HEK293T (cell line): ENCODE results near the gene ITPRID1.

Experiments
- CTCF ChIA-PET: fragments of 350-600 bp; formaldehyde crosslinking; extraction: SDS; loops from one replicate; lab custom pipeline; 2021; ENCODE audit warnings: antibody characterized with exemption, inconsistent platforms; lab: Yijun Ruan, JAX
- POLR2A ChIA-PET: fragments of 350-600 bp; formaldehyde crosslinking; extraction: SDS; loops from one replicate; lab custom pipeline; 2020; ENCODE audit warnings: antibody characterized with exemption, inconsistent platforms; lab: Yijun Ruan, JAX
- DNase-seq: peaks from one replicate; pipeline ENCODE4 v3.0.0; 2012; ENCODE audit warnings: mixed read lengths; ENCODE audit errors: extremely low spot score
- ARNT ChIP-seq: fragments of 450-650 bp; IDR thresholded peaks from 2 replicates; pipeline ENCODE4 v1.6.1; 2017; ENCODE audit warnings: mild to moderate bottlenecking
- BHLHE40 ChIP-seq: fragments of 450-650 bp; IDR thresholded peaks from 2 replicates; pipeline ENCODE4 v1.6.1; 2016; ENCODE audit warnings: mild to moderate bottlenecking, moderate library complexity, borderline replicate concordance
- CTBP1 ChIP-seq: fragments of 450-650 bp; IDR thresholded peaks from 2 replicates; pipeline ENCODE4 v1.6.1; 2016; ENCODE audit warnings: borderline replicate concordance
- ELF4 ChIP-seq: fragments of 450-650 bp; IDR thresholded peaks from 2 replicates; pipeline ENCODE4 v1.6.1; 2017; ENCODE audit warnings: antibody characterized with exemption
- FOXA1 ChIP-seq: fragments of 450-650 bp; IDR thresholded peaks from 2 replicates; pipeline ENCODE4 v1.6.1; 2016; ENCODE audit warnings: mild to moderate bottlenecking
- FOXK2 ChIP-seq: fragments of 450-650 bp; IDR thresholded peaks from 2 replicates; pipeline ENCODE4 v1.6.1; 2016; ENCODE audit warnings: mild to moderate bottlenecking
- FOXM1 ChIP-seq: fragments of 450-650 bp; IDR thresholded peaks from 2 replicates; pipeline ENCODE4 v1.6.1; 2017; ENCODE audit warnings: mild to moderate bottlenecking, borderline replicate concordance
- HDGF ChIP-seq: fragments of 450-650 bp; IDR thresholded peaks from 2 replicates; pipeline ENCODE4 v1.6.1; 2017; ENCODE audit warnings: antibody characterized with exemption, borderline replicate concordance
- L3MBTL2 ChIP-seq: fragments of 450-650 bp; conservative IDR thresholded peaks from 2 replicates; pipeline ENCODE4 v1.6.1; 2016; ENCODE audit warnings: mild to moderate bottlenecking
- LEF1 ChIP-seq: fragments of 450-650 bp; IDR thresholded peaks from 2 replicates; pipeline ENCODE4 v1.6.1; 2017; ENCODE audit warnings: mild to moderate bottlenecking, borderline replicate concordance
- NFRKB ChIP-seq: fragments of 450-650 bp; IDR thresholded peaks from 2 replicates; pipeline ENCODE4 v1.6.1; 2016; ENCODE audit warnings: mild to moderate bottlenecking, moderate library complexity
- PKNOX1 ChIP-seq: fragments of 450-650 bp; IDR thresholded peaks from 2 replicates; pipeline ENCODE4 v1.6.1; 2016
- SP1 ChIP-seq: fragments of 450-650 bp; IDR thresholded peaks from 2 replicates; pipeline ENCODE4 v1.6.1; 2017
- SUZ12 ChIP-seq: fragments of 450-650 bp; IDR thresholded peaks from 2 replicates; pipeline ENCODE4 v1.6.1; 2016; ENCODE audit warnings: mild to moderate bottlenecking
- TARDBP ChIP-seq: fragments of 450-650 bp; IDR thresholded peaks from 2 replicates; pipeline ENCODE4 v1.6.1; 2016
- ZNF384 ChIP-seq: fragments of 450-650 bp; IDR thresholded peaks from 2 replicates; pipeline ENCODE4 v1.6.1; 2016

The ITPRID1 gene

GRCh38 chr7:31508823-31509222 lies 5.1 kb upstream of the ITPRID1 start:
- no peak for TF ChIP-seq SP1
- no peak for TF ChIP-seq ARNT
- no peak for TF ChIP-seq FOXA1
- no peak for TF ChIP-seq HDGF
- TF ChIP-seq ELF4, result no peak
- TF ChIP-seq BHLHE40, result no peak
- no peak for TF ChIP-seq PKNOX1
- no peak for TF ChIP-seq FOXM1
- TF ChIP-seq ZNF384, result no peak
- TF ChIP-seq CTBP1, result no peak
- TF ChIP-seq FOXK2, result no peak
- no peak for TF ChIP-seq TARDBP
- no peak for TF ChIP-seq NFRKB
- no peak for TF ChIP-seq LEF1
- no peak for TF ChIP-seq SUZ12
- TF ChIP-seq L3MBTL2, result no peak
- DNase-seq, result no peak
- ChIA-PET POLR2A (no interaction called here), CTCF (no interaction called here)

- ChIA-PET POLR2A (no interaction called here), CTCF (no interaction called here)
- TF ChIP-seq SP1, result no peak
- no peak for TF ChIP-seq NFRKB
- no peak for TF ChIP-seq PKNOX1
- no peak for TF ChIP-seq BHLHE40
- no peak for TF ChIP-seq FOXA1
- no peak for TF ChIP-seq CTBP1
- TF ChIP-seq LEF1, result no peak
- no peak for TF ChIP-seq ELF4
- no peak for TF ChIP-seq FOXM1
- TF ChIP-seq SUZ12, result no peak
- TF ChIP-seq ZNF384, result no peak
- no peak for TF ChIP-seq ARNT
- TF ChIP-seq FOXK2, result no peak
- DNase-seq, result no peak
Observed at GRCh38 chr7:31512166-31512565, 1.7 kb upstream of the ITPRID1 start.

GRCh38 chr7:31516680-31517502 lies 3.0 kb downstream of the ITPRID1 start:
- ChIA-PET POLR2A (no interaction called here), CTCF (no interaction called here)
- TF ChIP-seq LEF1, result no peak
- TF ChIP-seq SUZ12, result no peak
- TF ChIP-seq TARDBP, result no peak
- TF ChIP-seq PKNOX1, result no peak
- no peak for TF ChIP-seq ARNT
- TF ChIP-seq FOXA1, result no peak
- no peak for TF ChIP-seq ZNF384
- TF ChIP-seq SP1, result no peak
- TF ChIP-seq FOXM1, result no peak
- TF ChIP-seq FOXK2, result no peak
- TF ChIP-seq ELF4, result no peak
- DNase-seq, result no peak

GRCh38 chr7:31517513-31517912 lies 3.6 kb downstream of the ITPRID1 start:
- no peak for DNase-seq
- TF ChIP-seq NFRKB (no peak), ZNF384 (no peak), TARDBP (no peak), FOXA1 (no peak), FOXK2 (no peak), LEF1 (no peak), PKNOX1 (no peak), SUZ12 (no peak), ELF4 (no peak), ARNT (no peak)
- CTCF ChIA-PET, result no interaction called here
- POLR2A ChIA-PET, result no interaction called here

GRCh38 chr7:31518766-31519165 lies 4.9 kb downstream of the ITPRID1 start:
- POLR2A ChIA-PET, result no interaction called here
- TF ChIP-seq BHLHE40 (no peak), ELF4 (no peak), L3MBTL2 (no peak), PKNOX1 (no peak), ARNT (no peak), FOXM1 (no peak), SUZ12 (no peak), CTBP1 (no peak), HDGF (no peak), LEF1 (no peak), FOXA1 (no peak), SP1 (no peak), TARDBP (no peak), FOXK2 (no peak), NFRKB (no peak), ZNF384 (no peak)
- CTCF ChIA-PET, result no interaction called here
- DNase-seq, result no peak
